Measurements from ENCODE around the gene ENTPD6. TPM values are rescaled to one million over a fixed set of nuclear protein-coding genes. Genes with fewer than 3 reads are reported as not detected.

The ENTPD6 gene
- total RNA-seq, 1 donor from 2014 or later: 43.0 TPM

DNA sequence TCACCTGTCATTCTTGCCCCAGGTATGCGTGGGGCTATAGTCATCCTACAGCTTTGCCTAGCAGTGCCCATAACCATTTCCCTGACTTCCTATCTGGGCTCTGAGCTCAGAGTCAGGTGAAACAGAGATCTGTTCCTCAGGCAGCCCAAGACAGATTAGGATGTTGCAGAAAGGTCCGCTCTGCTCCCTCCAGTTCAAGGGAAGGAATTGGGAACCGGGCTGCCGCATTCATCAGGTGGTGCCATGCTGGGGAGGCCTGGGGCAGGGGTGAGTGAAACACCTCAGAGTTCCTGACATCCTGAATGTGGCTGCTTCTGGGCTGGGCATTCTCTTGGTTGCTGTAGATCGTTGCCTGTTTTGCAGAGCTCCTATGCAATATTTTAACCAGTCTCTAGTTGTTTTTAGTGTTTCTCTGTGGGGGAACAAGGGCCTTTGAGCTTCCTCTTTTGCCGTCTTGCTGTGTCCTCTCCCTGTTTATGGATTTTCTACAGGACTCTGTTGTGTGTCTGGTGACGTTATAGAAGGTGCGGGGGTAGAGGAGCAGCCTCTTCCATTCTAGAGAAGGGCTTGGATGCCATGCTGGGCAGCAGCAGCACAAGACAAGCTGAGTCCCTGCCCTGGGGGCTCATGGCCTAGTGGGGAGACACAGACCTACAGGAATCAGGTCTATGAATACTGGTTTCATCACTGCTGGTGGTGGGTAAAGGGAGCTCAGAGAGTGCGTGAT is 9.2 kb downstream of the ENTPD6 start:
- Mint-ChIP-seq H3K4me1 (ENCODE audit: unreplicated experiment) (no peaks in the 10 kb centered on the region), H3K27me3 (ENCODE audit: unreplicated experiment) (no peaks in the 10 kb centered on the region), H3K36me3 (ENCODE audit: low read depth, unreplicated experiment) (no peaks in the 10 kb centered on the region), H3K27ac (ENCODE audit: unreplicated experiment) (no peak overlapping the region), H3K4me3 (ENCODE audit: unreplicated experiment) (no peak overlapping the region), H3K9me3 (ENCODE audit: unreplicated experiment) (no peaks in the 10 kb centered on the region)
- TF ChIP-seq, protein P1, sequence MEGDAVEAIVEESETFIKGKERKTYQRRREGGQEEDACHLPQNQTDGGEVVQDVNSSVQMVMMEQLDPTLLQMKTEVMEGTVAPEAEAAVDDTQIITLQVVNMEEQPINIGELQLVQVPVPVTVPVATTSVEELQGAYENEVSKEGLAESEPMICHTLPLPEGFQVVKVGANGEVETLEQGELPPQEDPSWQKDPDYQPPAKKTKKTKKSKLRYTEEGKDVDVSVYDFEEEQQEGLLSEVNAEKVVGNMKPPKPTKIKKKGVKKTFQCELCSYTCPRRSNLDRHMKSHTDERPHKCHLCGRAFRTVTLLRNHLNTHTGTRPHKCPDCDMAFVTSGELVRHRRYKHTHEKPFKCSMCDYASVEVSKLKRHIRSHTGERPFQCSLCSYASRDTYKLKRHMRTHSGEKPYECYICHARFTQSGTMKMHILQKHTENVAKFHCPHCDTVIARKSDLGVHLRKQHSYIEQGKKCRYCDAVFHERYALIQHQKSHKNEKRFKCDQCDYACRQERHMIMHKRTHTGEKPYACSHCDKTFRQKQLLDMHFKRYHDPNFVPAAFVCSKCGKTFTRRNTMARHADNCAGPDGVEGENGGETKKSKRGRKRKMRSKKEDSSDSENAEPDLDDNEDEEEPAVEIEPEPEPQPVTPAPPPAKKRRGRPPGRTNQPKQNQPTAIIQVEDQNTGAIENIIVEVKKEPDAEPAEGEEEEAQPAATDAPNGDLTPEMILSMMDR (IDR thresholded peaks at IDR 0.05; ENCODE audit: unreplicated experiment): no peak
- DNase-seq (ENCODE audit: low spot score): no peak

- no peak for DNase-seq (ENCODE audit: low spot score)
- no peak overlapping the region for H3K27ac Mint-ChIP-seq (ENCODE audit: unreplicated experiment)
- H3K9me3 Mint-ChIP-seq (ENCODE audit: unreplicated experiment): no peaks in the 10 kb centered on the region
- no peaks in the 10 kb centered on the region for H3K36me3 Mint-ChIP-seq (ENCODE audit: low read depth, unreplicated experiment)
- H3K4me1 Mint-ChIP-seq (ENCODE audit: unreplicated experiment): no peaks in the 10 kb centered on the region
- H3K4me3 Mint-ChIP-seq (ENCODE audit: unreplicated experiment): no peak overlapping the region
- TF ChIP-seq, protein P1 (IDR thresholded peaks at IDR 0.05; ENCODE audit: unreplicated experiment): no peak
- H3K27me3 Mint-ChIP-seq (ENCODE audit: unreplicated experiment): no peaks in the 10 kb centered on the region
Measured at GRCh38 chr20:25205277-25206062, 10.0 kb downstream of the ENTPD6 start.

- DNase-seq (ENCODE audit: low spot score): no peak
- Mint-ChIP-seq H3K36me3 (ENCODE audit: low read depth, unreplicated experiment) (no peaks in the 10 kb centered on the region), H3K4me1 (ENCODE audit: unreplicated experiment) (no peaks in the 10 kb centered on the region), H3K4me3 (ENCODE audit: unreplicated experiment) (no peak overlapping the region), H3K27me3 (ENCODE audit: unreplicated experiment) (no peaks in the 10 kb centered on the region), H3K9me3 (ENCODE audit: unreplicated experiment) (no peaks in the 10 kb centered on the region), H3K27ac (ENCODE audit: unreplicated experiment) (no peak overlapping the region)
- TF ChIP-seq, protein P1 (IDR thresholded peaks at IDR 0.05; ENCODE audit: unreplicated experiment): no peak
Measured at GRCh38 chr20:25206063-25206403, 10.5 kb downstream of the ENTPD6 start.

GRCh38 chr20:25206548-25206947 is 11.0 kb downstream of the ENTPD6 start:
- no peak for DNase-seq (ENCODE audit: low spot score)
- Mint-ChIP-seq H3K36me3 (ENCODE audit: low read depth, unreplicated experiment) (peaks cover 4% of the 10 kb centered on the region), H3K27me3 (ENCODE audit: unreplicated experiment) (no peaks in the 10 kb centered on the region), H3K4me3 (ENCODE audit: unreplicated experiment) (no peak overlapping the region), H3K9me3 (ENCODE audit: unreplicated experiment) (no peaks in the 10 kb centered on the region), H3K27ac (ENCODE audit: unreplicated experiment) (no peak overlapping the region), H3K4me1 (ENCODE audit: unreplicated experiment) (no peaks in the 10 kb centered on the region)
- TF ChIP-seq, protein P1 (IDR thresholded peaks at IDR 0.05; ENCODE audit: unreplicated experiment): no peak
